HG02763 (cell line): ENCODE measurements around the gene OR10K1.
"Not testable (repeated sequence)": the region's sequence is repeated elsewhere in the genome, so short reads cannot be mapped to it uniquely, and the experiment has no call there.

Experiments used
- ATAC-seq: cut with Tn5 transposase; IDR thresholded peaks from one replicate; pipeline ENCODE4 v1.9.1; 2021; ENCODE audit warnings: mild to moderate bottlenecking, moderate library complexity; ENCODE audit not compliant: unreplicated experiment

Gene OR10K1

DNA sequence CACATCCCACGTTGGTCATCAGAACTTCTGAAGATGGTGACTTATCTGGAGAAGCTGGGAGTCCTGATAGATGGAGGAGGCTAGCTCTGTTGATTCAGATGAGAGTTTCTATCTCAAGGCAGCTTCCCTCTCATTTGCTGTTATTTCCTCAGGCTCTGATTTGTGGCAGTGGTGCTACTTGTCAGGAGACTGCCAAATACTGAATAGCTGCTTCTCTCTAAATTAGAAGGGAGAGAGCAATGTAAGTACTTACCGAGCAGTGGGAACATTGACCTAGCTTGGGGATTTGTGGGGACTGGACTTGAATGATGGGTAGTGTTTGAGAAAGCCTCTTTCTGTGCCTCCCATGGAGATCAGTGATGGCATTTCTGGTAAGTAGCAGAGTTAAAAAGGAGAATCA is at the start of gene OR10K1:
Gene OR10K1 (plus strand): TSS at position 301 of the 400 bp plus-strand sequence. CDS start 3,728 bp downstream, outside the sequence.
- ATAC-seq: no peak

DNA sequence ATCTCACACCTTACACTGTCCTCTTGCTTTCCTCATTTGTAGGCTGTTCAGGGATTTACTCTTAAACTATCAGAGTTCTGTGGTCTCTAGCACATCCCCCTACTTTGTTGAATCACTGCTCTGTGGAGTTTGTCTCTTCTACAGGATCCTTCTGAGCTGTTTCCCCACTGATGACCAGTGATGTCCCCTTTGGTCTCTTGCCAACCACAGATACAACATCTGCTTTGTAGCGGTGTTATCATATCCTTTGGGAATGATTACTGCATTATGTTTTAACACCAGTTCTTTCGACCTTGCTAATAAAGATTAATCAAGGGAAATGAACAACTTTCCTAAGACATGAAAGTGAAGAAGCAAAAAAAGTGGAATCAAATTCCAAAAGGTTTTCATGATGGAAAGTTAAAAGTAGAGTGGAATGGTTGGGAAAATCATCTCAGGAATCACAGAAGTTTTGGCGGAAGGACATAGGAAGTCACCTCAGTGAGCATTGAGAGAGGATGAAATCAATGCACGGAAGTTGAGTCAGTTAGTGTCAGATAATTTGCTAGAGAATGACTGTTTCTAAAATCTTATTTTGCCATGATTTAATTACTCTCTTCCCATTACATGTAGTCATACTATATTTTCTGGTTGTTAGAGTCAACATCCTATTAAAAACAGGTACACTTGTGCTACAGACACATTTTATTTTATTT is 46.8 kb upstream of the OR10K1 start:
- no peak for ATAC-seq

DNA sequence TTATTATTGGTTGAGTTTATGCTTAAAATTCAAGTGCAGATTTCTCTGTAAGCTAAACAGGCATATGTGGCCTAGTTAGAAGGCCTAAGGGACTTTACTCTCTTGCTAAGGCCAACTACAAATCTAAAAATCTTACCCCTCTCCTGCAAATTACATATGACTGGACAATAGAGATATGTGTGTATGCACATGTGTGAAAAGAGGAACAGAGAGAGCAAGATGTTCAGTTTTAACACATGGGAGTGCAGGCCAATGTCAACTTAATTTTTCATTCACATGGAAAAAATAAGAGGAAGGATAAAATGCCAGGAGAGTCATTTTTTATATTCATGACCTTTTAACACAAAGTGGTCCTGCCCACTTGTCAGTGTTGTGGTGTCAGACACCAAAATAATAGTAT is 44.0 kb upstream of the OR10K1 start:
- ATAC-seq: no peak

- ATAC-seq: no peak
Observed at GRCh38 chr1:158422212-158422611, 39.4 kb upstream of the OR10K1 start.

DNA sequence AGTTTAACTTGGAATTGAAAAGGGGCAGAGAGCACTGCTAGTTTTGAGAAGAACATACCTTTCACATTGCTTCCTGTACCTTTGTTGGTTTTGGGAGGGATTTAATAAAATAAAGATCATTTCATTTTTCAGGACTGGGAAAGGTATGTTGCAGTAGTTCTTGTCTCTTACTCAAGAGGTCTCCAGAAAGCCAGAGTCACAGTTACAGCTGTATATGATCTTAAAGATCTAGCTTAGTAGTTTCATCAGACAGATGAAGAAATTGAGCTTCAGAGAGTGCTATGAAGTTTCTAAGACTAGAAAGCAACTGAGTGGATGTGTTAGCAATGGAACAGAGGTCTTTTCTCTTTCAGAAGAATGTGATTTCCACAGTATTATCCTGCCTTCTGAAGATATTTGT is 36.6 kb upstream of the OR10K1 start:
- ATAC-seq: no peak

- ATAC-seq: no peak
Observed at GRCh38 chr1:158426137-158426536, 35.5 kb upstream of the OR10K1 start, which contains the start of gene OR10K2. TSS of gene OR10K2 (minus strand) at chr1:158426237. CDS start at chr1:158420866, 5,371 bp downstream.

- not testable (repeated sequence) for ATAC-seq
Observed at GRCh38 chr1:158430163-158430562, 31.5 kb upstream of the OR10K1 start.

- ATAC-seq: no peak
Observed at GRCh38 chr1:158434741-158435140, 26.9 kb upstream of the OR10K1 start.

- no peak for ATAC-seq
Observed at GRCh38 chr1:158445376-158445775, 16.3 kb upstream of the OR10K1 start.

DNA sequence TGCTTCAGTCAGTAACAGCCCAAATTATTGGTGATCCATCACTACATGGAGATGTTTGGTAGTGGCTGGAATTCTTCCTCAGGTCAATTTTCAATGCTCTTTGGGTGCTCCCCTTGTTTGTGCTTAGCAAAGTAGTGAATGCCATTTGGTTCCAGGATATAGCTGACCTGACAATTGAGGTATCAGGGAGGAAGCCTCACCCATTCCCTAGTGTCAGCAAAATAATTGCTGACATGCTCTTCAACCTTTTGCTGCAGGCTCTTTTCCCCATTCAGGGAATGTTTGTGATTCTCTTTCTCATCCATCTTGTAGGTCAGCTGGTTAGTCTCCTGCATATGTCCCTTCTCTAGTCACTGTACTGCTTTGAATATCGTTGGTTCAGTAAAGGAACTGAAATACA is 7.1 kb upstream of the OR10K1 start:
- no peak for ATAC-seq

GRCh38 chr1:158457246-158457645 is 4.4 kb upstream of the OR10K1 start:
- ATAC-seq: no peak

DNA sequence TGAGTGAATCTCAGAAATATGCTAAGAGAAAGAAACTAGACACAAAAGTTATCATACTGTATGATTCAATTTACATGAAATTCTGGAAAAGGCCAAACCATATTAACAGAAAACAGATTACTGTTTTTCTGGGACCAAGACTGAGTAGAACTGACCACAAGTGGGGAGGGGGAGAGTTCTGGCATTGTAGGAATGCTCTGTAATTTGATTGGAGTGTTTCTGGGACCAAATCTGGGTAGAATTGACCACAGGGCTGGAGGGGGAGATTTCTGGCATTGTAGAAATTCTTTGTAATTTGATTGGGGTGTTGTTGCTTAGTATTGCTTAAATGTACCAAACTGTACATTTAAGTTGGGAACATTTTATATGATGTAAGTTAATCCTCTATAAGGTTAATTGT is 3.4 kb upstream of the OR10K1 start:
- ATAC-seq: no peak

GRCh38 chr1:158471920-158472319 is 10.3 kb downstream of the OR10K1 start, which contains the start of gene OR10R2:
TSS of gene OR10R2 (plus strand) at chr1:158472220. CDS start at chr1:158472326, 106 bp downstream.
- ATAC-seq: no peak

DNA sequence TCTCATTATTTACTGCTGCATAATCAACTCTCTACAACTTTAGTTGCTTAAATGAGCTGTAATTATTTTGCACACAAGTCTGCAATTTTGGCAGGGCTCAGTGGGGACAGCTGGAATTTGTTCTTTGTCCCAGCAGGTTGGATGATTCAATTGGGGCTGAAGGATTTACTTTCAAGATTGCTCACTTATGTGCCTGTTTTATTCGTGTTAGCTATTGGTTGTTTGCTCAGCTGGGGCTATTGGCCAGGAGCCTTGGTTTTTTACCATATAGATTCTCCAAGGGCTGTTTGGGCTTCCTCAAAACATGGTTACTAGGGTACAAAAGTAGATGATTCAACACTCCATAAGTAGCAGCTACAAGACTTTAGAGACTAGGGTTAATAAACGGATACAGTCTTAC is 23.8 kb downstream of the OR10K1 start:
- ATAC-seq: no peak

GRCh38 chr1:158491316-158491715 is 29.7 kb downstream of the OR10K1 start:
- ATAC-seq: no peak

GRCh38 chr1:158493054-158493453 is 31.4 kb downstream of the OR10K1 start:
- no peak for ATAC-seq

- no peak for ATAC-seq
Observed at GRCh38 chr1:158494796-158495195, 33.2 kb downstream of the OR10K1 start.

DNA sequence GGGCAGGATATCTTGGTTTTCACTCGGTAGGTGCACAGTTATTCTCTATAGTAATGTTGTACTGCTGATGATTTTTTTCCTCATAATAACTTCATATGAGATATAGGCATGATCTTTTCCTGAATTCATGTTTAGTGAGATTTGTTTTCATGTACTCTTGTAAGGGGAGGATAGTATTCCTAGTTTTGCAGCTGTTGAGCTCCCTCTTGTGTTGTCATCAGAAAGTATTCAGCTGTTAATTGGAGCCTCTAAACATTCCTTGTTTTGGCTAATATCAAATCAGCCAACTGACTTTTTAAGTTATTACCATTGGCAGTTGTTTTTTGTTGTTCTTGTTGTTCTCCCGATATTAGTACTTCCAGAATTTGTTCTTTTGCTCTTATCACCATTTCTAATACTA is 34.7 kb downstream of the OR10K1 start:
- no peak for ATAC-seq

- no peak for ATAC-seq
Observed at GRCh38 chr1:158506369-158506987, 44.8 kb downstream of the OR10K1 start.

GRCh38 chr1:158507511-158507910 is 45.9 kb downstream of the OR10K1 start:
- no peak for ATAC-seq

DNA sequence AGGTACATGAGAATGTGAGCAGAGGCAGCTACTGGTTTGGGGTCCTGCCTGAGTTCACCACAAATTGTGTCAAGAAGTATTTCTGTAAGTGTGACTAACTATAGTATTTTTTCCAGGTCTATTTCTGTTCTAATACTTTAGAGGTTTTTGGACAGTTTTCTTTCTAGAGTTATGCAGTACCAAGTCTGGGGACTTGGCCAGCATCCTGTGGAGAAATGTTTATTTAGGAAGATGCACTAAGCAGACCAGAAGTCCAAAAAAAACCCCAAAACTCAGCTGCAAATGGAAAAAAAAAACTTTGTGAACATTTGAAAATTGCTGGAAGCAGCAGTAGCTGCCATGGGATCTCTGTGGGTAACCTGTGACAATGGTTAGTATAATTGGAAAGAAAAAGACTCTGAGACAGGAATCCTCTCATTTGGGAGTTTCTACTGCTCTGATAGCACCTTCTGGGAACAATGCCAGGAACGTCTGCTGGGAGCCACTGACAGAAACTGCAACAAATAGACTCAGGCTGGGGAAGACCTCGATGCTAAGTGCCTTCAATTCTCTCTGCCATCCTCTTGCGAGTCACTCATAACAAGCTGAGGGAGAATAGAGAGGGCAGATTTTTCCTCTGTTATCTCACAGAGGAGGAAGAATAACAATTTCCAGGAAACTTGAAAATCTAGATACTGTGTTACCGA is 48.0 kb downstream of the OR10K1 start:
- ATAC-seq: no peak

GRCh38 chr1:158516966-158517365 is 55.3 kb downstream of the OR10K1 start:
- no peak for ATAC-seq
